ENCODE data around the gene SP140. TPM values are rescaled to one million over a fixed set of nuclear protein-coding genes. Genes with fewer than 3 reads are reported as not detected.
A peak's percentile ranks its signal among the peaks of the same experiment; 100 is the strongest.

The SP140 gene
- total RNA-seq, 4 donors from 2014 or later, result 0.65 to 2.5 (median 2.5) TPM; not detected in 1

GRCh38 chr2:230312638-230313037 is 87.1 kb downstream of the SP140 start:
- Histone ChIP-seq H3K36me3 (no peaks in the 10 kb centered on the region), H3K27me3 (no peaks in the 10 kb centered on the region), H3K9me3 (no peaks in the 10 kb centered on the region), H3K4me3 (no peak overlapping the region), H3K4me1 (no peaks in the 10 kb centered on the region), H3K27ac (replicated peaks in 1 of 4) (no peak overlapping the region)
- TF ChIP-seq POLR2AphosphoS5 (IDR thresholded peaks at IDR 0.05) (no peak), POLR2A (IDR thresholded peaks at IDR 0.05; ENCODE audit: low read depth) (no peak), EP300 (IDR thresholded peaks at IDR 0.05) (no peak), CTCF (IDR thresholded peaks at IDR 0.05) (no peak)
- no peak for DNase-seq (ENCODE audit: extremely low spot score)
- WGBS, result 90% methylated on average over 2 of the region's 2 CpGs
- intact Hi-C loops (cut with DNase I), result no loop called here

DNA sequence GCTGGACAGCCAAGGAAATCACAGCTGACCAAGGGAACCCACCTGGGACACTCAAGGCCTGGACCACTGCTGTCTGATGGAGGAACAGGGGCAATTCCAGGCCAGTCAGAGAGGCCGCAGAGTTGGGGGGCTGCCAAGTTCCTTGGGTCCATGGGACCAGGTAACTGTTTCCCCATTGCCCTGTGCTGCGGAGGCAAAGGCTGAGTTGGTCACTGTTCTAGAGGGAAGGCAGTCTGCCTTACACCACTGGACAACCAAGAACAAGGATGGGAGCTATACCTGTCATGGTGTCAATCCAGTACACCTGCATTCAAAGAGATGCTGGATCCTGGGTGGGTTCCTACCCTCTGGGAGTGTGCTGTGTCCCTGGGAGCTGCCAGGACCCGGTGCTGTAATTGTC is 91.8 kb downstream of the SP140 start:
- intact Hi-C loops (cut with DNase I), result no loop called here

DNA sequence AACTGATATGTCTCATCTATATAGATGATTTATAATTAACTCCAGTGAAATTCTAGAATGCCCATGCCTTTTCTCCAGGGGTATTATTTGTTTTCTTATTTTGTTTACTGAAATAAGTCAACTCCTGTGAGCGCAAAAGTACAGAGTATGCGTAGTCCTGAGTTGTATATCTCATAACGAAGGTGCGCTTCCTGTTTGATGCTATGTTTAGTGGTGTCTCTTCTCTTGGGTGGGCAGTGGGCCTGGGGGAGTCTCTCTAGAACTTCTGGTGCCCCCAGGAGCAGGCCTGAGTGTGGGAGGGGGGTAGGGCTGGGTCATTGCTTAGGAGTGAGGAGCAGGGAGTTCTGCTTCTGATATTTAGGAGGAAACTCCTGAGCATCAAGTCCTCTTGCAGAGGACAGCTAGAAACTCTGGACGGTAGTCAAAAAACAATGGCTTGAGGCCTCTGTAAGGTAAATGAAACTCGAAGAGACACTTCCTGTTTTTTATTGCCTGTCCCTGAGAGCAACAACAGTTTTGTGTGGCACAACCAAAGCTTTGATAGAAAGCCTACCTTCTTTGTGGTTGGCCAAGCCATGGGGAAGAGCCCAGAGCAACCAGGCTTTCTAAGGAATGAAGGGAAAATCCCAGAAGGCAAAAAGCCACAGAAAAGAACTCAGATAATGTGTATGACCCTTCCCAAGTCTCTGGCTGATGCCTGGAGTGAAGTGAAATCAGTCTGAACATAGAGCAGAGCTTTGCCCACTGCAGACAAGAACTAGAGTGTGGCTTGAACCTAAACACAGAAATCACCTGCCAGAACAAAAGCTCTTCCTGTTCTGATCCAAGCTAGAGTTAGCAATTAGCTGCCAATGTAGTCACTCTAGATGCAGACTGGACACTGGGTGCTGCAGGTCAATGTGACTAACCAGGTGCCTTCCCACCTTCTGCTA is 92.9 kb downstream of the SP140 start:
- Histone ChIP-seq H3K4me3 (no peak overlapping the region), H3K36me3 (no peaks in the 10 kb centered on the region), H3K27me3 (no peaks in the 10 kb centered on the region), H3K27ac (replicated peaks in 1 of 4) (no peak overlapping the region), H3K4me1 (no peaks in the 10 kb centered on the region), H3K9me3 (peaks cover 0 to 5% (median 4%) of the 10 kb centered on the region in 4 donors)
- intact Hi-C loops (cut with DNase I), result no loop called here
- WGBS, result 81% methylated on average over 6 of the region's 6 CpGs
- TF ChIP-seq EP300 (IDR thresholded peaks at IDR 0.05), result no peak
- no peak for TF ChIP-seq POLR2AphosphoS5 (IDR thresholded peaks at IDR 0.05)
- no peak for TF ChIP-seq CTCF (IDR thresholded peaks at IDR 0.05)
- no peak for TF ChIP-seq POLR2A (IDR thresholded peaks at IDR 0.05; ENCODE audit: low read depth)
- no peak for DNase-seq (ENCODE audit: extremely low spot score)

More for the DNA sequence above, 91.8 kb downstream of the SP140 start:
- no peaks in the 10 kb centered on the region for H3K36me3 ChIP-seq
- no peak for TF ChIP-seq POLR2A (IDR thresholded peaks at IDR 0.05; ENCODE audit: low read depth)
- TF ChIP-seq EP300 (IDR thresholded peaks at IDR 0.05), result no peak
- TF ChIP-seq CTCF (IDR thresholded peaks at IDR 0.05), result no peak
- no peak for TF ChIP-seq POLR2AphosphoS5 (IDR thresholded peaks at IDR 0.05)
- DNase-seq (ENCODE audit: extremely low spot score), result no peak
- H3K4me1 ChIP-seq, result no peaks in the 10 kb centered on the region
- H3K9me3 ChIP-seq, result peaks cover 0 to 4% (median 0%) of the 10 kb centered on the region in 4 donors
- H3K27ac ChIP-seq (replicated peaks in 1 of 4), result no peak overlapping the region
- H3K4me3 ChIP-seq, result no peak overlapping the region
- no peaks in the 10 kb centered on the region for H3K27me3 ChIP-seq
- WGBS, result 100% methylated on average over 2 of the region's 3 CpGs

- intact Hi-C loops (cut with DNase I), result no loop called here
- Histone ChIP-seq H3K4me3 (no peak overlapping the region), H3K27ac (replicated peaks in 1 of 4) (no peak overlapping the region), H3K36me3 (no peaks in the 10 kb centered on the region), H3K9me3 (peaks cover 0 to 5% (median 4%) of the 10 kb centered on the region in 4 donors), H3K4me1 (no peaks in the 10 kb centered on the region), H3K27me3 (no peaks in the 10 kb centered on the region)
- 64% methylated on average over 4 of the region's 5 CpGs for WGBS
- no peak for TF ChIP-seq EP300 (IDR thresholded peaks at IDR 0.05)
- no peak for TF ChIP-seq POLR2A (IDR thresholded peaks at IDR 0.05; ENCODE audit: low read depth)
- TF ChIP-seq CTCF (IDR thresholded peaks at IDR 0.05), result no peak
- DNase-seq (ENCODE audit: extremely low spot score), result peak; percentile 88
Measured at GRCh38 chr2:230319211-230319862, 93.8 kb downstream of the SP140 start.

Measured in esophagus muscularis mucosa (tissue), 4 donors.